DMS79 treated with DMSO at 0.1 percent for 48 hours (cell line): ENCODE measurements around the gene DVL1.

ENCODE experiments used
- DNase-seq: peaks from one replicate; lab custom pipeline; 2025; lab: John Stamatoyannopoulos, UW

The DVL1 gene

DNA sequence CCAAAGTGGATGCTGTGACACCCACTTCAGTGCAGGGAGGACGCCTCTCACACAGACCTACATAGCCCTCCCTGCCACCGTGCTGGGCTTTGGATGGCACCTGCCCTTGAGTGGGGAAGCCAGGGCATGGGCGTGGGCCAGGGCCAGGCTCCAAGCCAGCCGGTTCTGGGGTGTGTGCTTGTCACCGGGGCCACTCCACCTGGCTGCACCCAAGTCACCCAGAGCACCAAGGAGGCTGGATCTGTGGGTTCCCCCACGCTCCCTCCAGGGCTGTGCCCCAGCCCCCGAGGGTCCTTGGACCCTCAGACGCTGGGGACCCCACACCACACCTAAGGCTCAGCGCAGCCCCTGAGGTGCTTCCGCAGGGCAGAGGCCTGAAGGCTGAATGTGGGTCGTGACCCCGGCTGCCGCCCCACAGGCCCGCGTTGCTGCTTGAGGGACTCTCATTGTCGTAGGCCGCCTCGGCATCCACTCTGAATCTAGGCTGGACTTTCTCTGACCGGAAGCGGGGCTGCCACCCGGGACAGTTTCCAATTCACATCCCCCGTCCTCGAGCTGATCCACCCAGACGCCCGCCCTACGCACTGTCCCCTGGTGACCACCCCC, 7.7 kb upstream of the DVL1 start:
- no peak for DNase-seq

DNA sequence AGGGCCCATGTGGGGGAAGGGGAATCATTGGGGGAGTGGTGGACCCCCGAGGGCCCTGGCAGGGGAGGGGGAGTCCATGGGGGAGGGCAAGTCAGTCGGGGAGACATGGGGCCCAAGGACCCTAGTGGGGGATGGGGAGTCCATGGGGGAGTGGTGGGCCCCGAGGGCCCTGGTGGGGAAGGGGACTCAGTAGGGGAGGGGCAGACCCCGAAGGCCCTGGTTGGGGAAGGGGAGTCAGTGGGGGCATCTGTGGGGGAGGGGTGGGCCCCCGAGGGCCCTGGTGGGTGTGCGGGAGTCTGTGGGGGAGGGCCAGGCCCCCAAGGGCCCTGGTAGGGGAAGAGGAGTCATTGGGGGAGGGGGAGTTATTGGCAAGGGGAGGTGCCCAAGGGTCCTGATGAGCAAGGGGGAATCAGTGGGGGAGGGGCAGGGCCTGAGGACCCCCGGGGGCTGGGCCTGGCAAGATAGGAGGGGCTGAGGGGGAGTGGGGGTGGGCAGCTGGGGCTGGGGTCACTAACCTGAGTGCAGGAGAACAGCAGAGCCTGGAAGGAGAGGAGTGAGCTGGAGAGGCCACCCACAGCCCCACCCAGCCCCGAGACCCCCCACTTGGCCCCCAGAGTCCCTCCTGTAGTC, 7.1 kb upstream of the DVL1 start:
- DNase-seq: no peak

DNA sequence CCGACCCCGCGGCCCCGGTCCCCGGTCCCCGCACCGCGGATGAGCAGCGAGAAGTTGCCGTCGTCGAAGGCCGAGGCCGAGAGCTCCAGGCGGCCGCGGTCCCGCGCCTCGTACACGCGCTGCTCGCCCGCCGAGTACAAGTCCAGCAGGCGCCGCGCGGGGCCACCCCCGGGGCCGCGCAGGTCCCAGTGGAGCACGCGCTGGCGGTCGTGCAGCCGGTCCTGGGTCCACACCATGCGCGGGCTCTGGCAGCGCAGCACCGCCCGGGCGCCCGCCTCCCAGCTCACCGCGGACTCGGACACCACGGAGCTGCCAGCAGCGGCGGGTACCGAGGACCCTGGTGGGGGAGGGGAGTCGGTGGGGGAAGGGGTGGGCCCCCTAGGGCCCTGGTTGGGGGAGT, 6.2 kb upstream of the DVL1 start:
- peak; percentile 16 for DNase-seq

DNA sequence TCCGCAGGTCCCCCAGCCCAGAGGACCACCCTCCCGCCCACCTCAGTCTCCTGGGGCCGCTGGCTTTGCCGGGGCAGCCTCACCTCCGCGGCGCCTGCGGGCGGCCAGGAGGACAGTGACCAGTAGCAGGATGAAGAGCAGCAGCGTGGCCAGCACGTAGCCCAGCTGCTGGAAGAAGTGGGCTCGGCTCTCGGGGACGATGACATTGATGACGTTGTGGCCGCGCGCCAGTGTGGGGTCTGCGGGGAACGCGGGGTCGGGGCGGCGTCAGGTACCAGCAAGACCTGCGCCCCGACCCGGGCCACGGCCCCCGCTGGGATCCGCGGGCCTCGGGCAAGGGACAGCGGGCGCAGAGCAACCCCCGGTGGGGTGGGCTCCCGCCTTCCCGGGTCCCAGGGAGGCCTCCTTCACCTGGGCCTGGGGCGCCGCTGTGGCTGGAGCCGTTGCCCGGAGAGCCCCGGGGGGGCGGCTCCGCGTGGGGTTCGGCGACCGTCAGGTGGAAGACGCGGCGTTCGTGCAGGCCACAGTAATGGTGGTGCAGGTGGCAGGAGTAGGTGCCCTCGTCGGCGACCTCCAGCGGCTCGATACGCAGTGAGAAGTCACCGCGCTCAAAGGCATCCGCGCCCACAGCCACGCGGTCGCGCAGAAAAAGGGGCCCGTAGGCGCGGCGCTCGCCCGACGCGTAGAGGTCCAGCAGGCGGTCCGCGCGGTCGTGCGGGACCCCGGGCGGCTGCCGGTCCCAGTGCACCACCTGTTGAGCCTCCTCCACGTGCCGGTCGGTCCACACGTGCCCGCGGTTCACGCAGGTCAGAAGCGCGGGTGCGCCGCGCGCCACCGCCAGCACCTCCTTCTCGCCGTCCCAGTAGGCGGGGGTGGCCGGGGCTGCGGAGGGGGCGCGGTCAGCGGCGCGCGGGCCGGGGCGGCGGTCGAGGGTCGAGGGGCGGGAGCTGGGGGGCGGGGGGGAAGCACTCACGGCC, 5.3 kb upstream of the DVL1 start:
- DNase-seq: no peak

DNA sequence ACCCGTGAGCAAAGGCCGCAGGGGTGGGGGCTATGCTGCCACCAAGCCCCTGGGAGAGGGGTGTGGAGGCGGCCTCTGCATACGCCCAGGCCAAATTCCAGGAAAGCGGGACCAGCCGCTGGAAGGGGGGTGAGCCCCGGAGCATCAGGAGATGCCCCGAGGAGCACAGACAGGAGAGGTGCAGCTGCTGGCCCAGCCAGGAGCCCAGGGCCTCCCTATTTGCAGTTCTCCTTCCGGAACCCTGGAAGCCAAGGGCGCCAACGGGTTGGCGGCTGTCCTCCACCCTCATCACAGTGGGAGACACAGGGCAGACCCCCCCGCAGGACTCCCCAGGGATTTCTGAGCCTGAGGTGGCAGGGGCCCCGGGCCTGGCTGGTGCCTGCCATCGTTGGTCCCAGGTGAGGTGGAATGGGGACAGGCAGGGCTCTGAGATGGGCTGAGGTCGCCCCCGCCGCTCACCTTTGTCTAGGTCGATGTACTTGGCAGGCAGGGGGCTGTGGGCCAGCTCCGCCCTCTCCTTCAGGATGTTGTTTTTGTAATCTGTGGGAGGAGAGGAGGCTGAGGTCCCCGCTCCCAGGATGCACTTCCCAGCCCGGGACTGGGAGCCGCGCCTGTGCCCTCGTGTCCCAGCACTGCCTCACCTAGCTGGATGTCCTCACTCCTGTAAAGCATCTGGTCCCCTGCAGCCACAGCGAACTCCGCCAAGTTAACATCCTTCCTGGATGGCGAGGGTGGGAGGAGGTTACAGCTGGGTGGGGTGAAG, 4.4 kb upstream of the DVL1 start:
- peak; percentile 51 for DNase-seq

DNA sequence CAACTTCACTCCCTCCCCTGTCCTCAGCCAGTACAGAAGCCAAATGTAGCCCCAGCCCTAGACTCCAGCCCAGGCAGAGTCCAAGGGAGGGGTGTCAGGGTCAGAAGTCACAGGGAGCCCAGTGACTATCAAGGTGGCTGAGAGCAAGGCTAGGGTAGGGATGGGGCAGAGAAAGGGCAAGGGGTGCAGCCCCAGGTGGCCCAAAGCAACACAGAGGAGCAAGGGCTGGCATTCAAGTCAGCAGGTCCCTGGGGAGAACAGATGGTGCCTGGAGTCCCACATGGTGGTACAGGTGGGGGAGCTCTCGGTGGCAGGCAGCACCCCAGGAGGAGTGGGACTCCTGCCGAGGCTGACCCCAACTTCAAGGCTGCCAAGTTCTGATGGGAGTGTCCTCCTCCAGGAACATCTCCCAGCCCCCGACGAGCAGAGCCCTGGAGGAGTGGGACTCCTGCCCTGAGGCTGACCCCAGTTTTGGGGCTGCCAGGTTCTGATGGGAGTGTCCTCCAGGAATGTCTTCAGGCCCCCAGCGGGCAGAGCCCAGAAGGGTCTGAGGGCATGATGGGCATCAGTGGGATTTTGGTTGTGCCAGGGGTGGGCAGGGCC, 3.7 kb upstream of the DVL1 start:
- DNase-seq: no peak

DNA sequence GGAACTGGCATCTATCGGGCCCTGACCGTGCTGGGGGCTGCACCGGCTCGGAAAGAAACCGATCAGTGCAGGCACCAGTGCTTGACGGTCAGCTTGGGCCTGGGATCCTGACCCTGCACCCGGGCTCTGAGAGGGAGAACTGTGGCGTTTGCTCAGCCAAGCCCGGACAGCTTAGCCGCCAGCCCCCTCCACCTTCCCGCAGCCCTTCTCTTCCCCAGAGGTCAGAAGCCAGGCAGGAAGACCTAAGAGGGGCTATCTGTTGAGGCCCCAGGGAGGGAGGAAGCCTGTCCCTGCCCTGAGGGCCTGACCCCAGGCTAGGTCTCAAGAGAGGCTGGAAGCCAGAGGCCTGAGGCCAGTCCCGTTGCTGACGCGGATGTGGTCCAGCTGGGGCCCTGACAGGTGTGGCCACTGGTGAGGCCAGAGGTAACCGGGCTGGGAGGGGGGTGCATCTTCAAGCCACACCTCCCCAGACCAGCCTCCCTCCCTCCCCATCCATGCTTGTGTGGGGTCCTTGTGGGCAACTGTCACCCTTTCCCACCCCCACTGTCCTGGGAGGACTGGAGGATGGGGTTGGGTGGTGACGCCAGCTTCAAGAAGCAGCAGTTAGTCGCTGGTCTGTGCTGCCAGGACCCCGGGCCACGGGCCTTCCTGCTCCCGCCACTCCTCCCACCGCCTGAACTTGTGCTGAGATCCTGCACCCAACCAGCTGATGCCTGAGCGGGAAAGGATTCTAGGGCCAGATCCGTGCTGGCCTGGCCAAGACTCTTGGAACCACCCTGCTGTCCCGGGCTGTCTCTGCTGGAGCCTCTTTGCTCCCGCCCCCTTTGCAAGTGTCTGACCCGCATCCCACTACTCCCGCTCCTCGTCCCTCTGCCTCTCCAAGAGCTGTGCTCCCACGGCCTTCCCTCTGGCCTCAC, 2.6 kb upstream of the DVL1 start:
- DNase-seq: no peak

DNA sequence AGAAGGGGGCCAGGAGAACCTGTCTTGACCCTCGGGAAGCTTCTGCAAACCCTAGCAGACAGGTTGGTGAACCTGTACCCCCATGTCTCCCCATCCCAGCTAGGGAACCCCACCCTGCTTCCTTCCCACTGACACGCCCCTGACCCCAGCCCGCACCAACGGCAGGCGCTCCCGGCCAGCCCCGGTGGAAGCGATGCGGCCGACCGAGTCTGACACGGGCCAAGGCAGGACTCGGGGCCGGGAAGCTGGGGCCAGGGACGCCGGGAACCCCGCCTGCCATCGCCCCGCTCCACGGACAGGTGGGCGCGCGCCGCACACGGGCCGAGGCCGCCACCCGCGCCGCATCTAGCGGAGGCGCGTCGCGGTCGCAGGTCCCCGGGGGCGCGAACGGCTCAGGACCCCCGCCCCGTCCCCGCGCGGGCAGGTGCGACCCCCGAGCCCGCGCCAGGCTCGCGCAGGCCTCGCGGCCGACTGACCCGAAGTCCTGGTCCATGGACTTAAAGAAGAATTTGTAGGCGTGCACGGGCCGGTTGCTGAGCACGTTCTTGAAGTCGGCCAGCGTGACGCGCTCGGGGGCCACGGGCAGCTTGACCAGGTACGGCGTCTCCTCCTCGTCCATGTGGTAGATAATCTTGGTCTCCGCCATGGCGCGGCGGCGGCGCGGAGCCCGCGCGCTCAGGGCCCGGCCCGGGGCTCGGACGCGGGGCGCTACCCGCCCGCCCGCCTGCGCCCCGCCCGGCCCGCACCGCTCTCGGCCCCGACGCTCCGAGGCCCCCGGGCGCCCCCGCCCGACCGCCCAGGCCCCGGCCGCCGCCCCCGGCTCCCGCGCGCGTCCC, 580 bp downstream of the DVL1 start:
- DNase-seq: no peak

DNA sequence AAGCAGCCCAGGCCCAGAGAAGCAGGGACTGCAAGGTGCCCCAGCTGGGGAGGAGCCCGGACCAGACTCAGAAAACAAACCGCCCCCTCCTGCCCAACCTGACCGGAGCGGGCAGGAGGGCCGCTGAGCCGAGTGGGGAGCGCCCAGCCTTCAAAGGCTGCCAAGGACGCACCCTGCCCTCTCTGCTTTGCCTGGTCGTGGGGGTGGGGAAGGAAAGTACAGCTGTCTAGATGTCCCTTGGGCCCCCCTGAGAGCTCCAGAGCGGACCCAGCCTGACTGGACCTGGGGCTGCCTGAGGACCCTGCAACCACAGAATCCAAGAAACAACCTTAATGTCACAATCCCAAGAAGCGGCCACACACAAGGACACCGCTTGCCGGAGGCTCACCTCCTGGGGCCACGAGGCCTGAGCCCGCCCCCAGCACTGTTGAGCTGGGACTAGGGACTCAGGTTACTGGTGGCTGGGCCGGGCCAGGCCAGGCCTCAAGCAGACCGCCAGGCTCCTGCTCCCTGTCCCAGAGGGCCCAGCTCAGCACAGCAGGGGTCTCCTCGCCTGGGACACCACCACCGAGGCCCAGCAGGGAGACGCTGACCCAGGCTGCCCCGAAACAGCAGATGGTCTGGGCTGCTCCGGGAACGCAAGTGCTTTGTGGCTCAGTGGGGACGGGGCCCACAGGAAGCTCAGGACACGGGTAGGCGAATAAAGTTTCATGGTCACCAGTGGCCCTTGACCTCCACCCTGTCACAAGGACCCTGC, 1.4 kb downstream of the DVL1 start:
- DNase-seq: no peak

DNA sequence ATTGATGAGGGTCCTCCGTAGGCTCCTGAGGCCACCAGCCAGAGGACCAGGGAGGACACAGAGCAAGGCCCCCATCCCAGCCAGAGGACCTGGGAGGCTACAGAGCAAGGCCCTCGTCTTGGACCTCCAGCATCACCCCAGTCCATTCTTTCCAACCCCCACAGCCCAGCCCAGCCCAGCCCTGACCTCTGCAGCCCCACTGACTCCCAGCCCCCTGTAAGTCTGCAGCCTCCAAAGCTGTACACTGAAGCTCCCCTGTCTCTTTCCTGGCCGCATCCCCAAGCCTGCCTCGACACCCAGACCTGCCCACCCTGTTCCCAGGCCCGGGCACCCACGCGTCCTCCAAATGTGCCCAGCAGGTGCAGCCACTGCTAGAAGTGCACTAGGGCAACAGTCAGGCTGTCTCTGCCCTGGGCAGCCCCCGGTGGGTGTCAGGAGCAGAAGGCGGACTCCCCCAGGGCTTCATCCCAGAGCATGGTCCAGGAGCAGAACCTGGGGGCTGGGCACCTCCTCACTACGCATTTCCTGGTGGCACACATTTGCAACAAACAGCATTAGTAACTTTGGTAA, 2.1 kb downstream of the DVL1 start:
- DNase-seq: no peak

DNA sequence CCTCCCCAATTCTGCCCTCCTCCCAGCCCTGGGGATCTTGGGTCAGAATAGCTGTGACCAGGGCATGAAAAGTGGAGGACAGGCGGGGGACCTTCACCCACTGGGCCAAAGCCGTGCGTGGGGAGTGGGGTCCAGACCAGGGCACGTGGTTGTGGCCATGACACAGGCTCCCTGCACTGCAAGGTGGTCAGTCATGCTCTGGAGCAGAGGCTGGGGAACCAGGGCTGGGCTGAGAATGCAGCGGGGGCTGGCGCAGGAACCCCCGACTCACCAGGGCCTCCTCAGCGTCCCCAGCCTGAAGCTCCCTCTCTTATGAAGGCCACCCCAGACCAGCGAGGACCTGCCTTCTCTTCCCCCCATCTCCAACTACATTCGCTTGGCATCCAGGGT, 2.7 kb downstream of the DVL1 start:
- DNase-seq: no peak

DNA sequence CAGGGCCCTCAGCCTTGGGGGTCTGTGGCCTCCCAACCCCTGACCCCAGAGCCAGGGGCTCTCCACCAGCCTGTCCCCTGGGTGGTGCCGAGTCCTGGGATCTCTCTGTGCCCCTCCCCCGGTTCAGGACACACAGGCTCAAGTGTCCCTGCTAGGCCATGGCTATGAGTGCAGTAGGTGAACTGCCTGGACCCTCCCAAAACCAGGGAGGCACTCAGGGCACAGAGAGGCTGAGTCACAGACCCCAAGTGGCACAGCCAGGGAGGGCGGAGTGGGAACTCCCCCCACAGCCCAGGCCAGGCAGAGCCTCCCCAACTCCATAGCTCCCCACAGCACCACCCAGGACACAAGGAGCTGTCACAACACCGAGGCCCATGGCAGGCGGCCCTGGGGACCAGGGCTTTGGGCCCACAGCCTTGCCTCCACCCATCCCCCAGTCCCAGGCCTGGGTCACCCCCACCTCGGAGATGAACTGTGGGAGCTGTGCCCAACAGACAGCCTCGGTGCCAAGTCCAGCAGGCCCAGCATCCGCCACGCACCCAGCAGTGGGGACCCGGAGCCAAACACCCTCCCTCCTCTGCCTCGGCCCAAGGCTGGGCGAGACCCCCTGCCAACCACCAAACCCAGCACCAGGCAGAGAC, 3.2 kb downstream of the DVL1 start:
- no peak for DNase-seq

DNA sequence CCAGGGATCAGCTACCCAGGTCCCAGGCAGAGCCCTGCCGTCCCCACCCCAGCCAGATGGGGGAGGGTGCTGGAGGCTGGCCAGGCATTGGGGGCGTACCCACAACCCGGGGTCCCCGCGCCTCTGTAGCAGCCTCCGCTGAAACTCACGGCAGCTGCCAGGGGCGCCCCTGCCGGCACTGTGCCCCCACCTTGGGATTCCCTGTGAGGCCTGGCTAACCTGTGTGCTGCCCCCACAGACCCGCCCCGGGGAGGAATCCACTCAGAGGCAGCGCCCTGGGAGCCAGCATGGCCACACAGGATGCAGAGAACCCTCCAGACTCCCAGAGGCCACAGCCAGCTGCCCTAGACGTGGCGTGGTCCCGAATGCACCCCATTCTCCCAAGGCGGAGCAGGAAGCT, 3.8 kb downstream of the DVL1 start:
- DNase-seq: no peak

DNA sequence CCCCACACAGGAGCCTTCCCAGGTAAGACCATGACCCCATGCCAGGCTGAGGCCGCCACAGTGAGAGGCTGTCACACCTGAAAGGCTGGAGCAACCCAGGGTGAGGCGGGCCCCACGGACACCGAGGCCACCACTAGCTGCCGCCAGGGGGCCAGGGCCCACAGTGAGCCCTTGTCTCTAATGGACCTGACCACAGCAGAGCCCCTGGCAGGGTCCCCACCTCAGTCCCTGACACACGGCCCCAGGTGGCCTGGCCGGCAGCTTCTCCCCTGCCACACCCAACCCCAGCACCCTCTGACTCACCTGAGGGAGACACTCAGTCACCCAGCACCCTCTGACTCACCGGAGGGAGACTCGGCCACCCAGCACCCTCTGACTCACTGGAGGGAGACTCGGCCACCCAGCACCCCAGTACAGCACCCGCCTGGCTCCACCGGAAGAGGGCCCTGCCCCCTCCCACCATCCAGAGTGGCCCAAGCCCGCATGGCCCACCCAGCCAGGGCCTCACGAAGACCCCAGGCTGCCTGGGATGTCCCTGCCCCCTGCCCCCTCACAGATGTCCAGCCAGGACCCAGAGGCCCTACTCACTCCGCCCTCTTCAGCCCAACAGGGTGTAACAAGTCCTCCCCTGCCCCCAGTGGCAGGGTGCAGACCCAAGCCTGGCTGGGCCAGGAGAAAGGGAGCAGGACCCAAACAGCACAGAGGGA, 4.4 kb downstream of the DVL1 start:
- DNase-seq: no peak

DNA sequence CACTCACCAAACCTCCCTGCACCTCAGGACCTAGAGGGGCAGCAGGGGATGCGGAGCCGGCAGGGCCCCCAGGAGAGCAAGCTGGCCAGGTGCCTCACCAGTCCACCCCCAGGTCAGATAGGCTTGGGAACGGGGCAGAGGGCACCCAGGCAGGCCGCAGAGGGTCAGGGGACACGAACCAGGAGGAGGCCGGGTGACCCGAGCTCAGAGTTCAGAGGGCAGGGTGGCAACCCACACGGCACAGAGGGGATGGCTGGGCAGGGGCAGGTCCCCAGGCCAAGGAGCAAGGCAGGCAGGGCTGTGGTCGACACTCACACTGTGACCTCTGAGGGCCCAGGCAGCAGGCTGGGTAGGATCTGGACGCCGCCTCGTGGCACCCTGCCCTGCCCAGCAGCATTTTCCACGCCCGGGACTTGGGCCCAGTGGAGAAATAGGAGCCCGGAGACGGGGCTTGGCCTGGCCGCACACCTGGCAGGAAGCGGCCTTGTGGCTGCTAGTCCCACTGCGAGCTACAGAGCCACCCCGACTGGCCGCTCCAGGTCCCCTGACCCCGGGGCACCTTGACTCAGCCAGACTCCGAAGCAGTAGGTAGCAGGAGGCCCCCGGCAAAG, 5.3 kb downstream of the DVL1 start:
- DNase-seq: no peak

DNA sequence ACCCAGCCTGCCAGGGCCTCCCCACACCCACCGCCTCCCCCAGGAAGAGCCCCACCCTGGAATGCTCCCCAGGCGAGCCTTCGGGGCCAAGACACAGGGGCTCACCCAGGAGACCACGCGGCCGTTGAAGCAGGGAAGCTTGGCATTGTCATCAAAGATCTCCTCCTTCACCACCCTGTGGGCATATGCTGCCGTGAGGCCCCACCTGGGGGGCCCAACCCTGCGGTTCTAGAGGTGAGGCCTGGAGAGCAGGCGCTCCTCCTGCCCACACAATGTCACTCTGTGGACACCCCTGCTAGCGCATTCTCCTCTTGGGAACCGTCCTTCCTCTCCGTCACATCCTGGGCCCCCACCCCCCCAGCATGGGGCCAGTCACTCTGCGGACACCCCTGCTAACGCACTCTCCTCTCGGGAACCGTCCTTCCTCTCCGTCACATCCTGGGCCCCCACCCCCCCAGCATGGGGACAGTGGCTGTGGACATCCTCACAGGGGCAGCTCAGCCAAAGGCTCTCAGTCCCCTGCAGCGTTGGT, 6.6 kb downstream of the DVL1 start:
- no peak for DNase-seq

DNA sequence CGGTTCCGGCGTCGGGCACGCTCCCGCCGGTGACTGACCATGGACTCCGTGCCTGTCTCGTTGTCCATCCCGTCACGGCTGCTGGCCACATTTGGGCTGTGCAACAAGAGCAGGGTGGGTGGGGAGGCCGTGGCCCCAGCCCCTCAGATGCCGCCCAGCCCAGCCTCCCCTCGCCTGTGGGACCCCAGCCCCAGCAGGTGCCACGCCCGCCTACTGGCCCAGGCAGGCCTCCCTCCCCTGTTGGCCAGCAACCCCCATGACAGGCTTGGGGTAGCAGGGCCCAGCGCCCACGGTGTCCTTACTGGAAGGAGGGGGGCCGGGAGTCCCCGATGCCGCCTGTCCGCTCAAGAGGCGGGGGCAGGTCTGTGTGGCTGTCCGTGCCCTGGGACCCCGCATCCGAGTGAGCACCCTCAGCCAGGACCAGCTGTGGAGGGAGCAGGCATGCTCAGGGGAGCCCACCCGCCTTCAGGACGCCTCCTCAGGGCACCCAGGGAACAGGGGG, 7.1 kb downstream of the DVL1 start:
- DNase-seq: no peak
